AG08396 (cell line): ENCODE results near the gene KLF16.
"Not testable (repeated sequence)": the region's sequence is repeated elsewhere in the genome, so short reads cannot be mapped to it uniquely, and the experiment has no call there.

ENCODE experiments used
- DNase-seq: peaks from one replicate; pipeline ENCODE4 v3.0.0; 2012; ENCODE audit warnings: low spot score, mixed read lengths

The KLF16 gene

GRCh38 chr19:1884291-1884718 lies 20.9 kb upstream of the KLF16 start:
- no peak for DNase-seq

GRCh38 chr19:1883784-1884183 lies 20.4 kb upstream of the KLF16 start:
- no peak for DNase-seq

- DNase-seq, result no peak
Observed at GRCh38 chr19:1882786-1883692, 19.7 kb upstream of the KLF16 start.

GRCh38 chr19:1882089-1882785 lies 18.9 kb upstream of the KLF16 start:
- no peak for DNase-seq

GRCh38 chr19:1881393-1882088 lies 18.2 kb upstream of the KLF16 start:
- DNase-seq, result not testable (repeated sequence)

- no peak for DNase-seq
Observed at GRCh38 chr19:1880611-1881392, 17.4 kb upstream of the KLF16 start.

- not testable (repeated sequence) for DNase-seq
Observed at GRCh38 chr19:1879982-1880381, 16.6 kb upstream of the KLF16 start.

GRCh38 chr19:1878583-1878982 lies 15.2 kb upstream of the KLF16 start:
- not testable (repeated sequence) for DNase-seq

- not testable (repeated sequence) for DNase-seq
Observed at GRCh38 chr19:1877280-1877660, 13.9 kb upstream of the KLF16 start.

- not testable (repeated sequence) for DNase-seq
Observed at GRCh38 chr19:1876496-1877279, 13.3 kb upstream of the KLF16 start.

- peak; percentile 92 for DNase-seq
Observed at GRCh38 chr19:1875646-1876495, 12.5 kb upstream of the KLF16 start.

- not testable (repeated sequence) for DNase-seq
Observed at GRCh38 chr19:1875265-1875645, 11.9 kb upstream of the KLF16 start.

GRCh38 chr19:1874554-1875185 lies 11.3 kb upstream of the KLF16 start:
- no peak for DNase-seq

GRCh38 chr19:1873524-1874473 lies 10.4 kb upstream of the KLF16 start:
- peak; percentile 42 for DNase-seq

GRCh38 chr19:1872807-1873523 lies 9.6 kb upstream of the KLF16 start:
- no peak for DNase-seq

- no peak for DNase-seq
Observed at GRCh38 chr19:1871630-1872029, 8.3 kb upstream of the KLF16 start.

- DNase-seq, result no peak
Observed at GRCh38 chr19:1871140-1871597, 7.8 kb upstream of the KLF16 start.

- DNase-seq, result no peak
Observed at GRCh38 chr19:1868971-1869370, 5.6 kb upstream of the KLF16 start.
